NB4 (cell line): Measurements from ENCODE around the gene CDH23.

Source experiments
- DNase-seq: peaks from one replicate; pipeline ENCODE4 v3.0.0; 2010; ENCODE audit warnings: low read depth
- H3K4me3 ChIP-seq: one replicate; pipeline ENCODE4 v1.5.1; 2011; ENCODE audit warnings: mild to moderate bottlenecking, low read depth, low read length, moderate library complexity
- MYC ChIP-seq: IDR thresholded peaks from 2 replicates; pipeline ENCODE4 v1.6.1; 2011; ENCODE audit warnings: low read depth, low read length
- POLR2A ChIP-seq: IDR thresholded peaks from 2 replicates; pipeline ENCODE4 v1.6.1; 2011; ENCODE audit warnings: mild to moderate bottlenecking; ENCODE audit not compliant: insufficient read length; ENCODE audit errors: extremely low read depth
- TF ChIP-seq, protein P1 (sequence below): IDR thresholded peaks from one replicate; pipeline ENCODE4 v1.5.1; 2012; ENCODE audit warnings: low read depth, low read length
- TF ChIP-seq, protein P2 (sequence below): IDR thresholded peaks from 2 replicates; pipeline ENCODE4 v1.6.1; 2011; ENCODE audit warnings: low read depth, low read length

CDH23 gene

GRCh38 chr10:71564194-71564820, 167.6 kb downstream of the CDH23 start:
- DNase-seq = no peak

DNA sequence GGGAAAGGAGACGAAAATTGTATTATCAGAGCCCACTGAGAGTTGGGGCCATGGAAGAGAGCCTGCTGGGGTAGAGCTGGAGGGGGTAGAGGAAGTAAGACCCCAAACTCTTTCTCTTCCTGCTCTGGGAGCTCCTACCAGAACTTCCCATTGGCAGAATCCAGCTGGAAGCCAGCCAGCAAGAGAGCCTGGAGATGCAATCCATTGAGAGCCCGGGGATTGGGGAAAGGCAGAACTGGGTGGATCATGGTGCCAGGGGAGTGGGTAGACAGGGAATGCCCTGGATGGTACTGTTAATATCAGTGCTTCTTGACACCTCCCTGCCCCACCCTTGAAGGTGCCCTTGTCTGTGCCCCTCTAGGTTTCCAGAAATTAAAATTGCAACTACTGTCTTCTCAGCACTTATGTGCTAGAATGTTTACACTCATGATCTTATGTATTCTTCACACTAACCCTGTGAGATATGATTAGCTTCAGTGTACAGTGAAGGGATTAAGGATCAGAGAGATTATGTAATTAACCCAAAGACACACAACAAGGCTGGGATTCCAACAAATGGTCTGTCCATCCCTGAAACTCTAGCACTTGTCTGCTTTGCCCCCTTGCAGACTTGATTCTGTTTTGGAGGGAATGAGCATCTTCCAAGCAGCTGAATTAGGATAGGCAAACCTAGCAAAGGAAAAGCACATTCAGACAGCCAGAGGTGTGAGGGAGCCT, 168.7 kb downstream of the CDH23 start:
- TF ChIP-seq, protein P1, sequence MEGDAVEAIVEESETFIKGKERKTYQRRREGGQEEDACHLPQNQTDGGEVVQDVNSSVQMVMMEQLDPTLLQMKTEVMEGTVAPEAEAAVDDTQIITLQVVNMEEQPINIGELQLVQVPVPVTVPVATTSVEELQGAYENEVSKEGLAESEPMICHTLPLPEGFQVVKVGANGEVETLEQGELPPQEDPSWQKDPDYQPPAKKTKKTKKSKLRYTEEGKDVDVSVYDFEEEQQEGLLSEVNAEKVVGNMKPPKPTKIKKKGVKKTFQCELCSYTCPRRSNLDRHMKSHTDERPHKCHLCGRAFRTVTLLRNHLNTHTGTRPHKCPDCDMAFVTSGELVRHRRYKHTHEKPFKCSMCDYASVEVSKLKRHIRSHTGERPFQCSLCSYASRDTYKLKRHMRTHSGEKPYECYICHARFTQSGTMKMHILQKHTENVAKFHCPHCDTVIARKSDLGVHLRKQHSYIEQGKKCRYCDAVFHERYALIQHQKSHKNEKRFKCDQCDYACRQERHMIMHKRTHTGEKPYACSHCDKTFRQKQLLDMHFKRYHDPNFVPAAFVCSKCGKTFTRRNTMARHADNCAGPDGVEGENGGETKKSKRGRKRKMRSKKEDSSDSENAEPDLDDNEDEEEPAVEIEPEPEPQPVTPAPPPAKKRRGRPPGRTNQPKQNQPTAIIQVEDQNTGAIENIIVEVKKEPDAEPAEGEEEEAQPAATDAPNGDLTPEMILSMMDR = no peak
- TF ChIP-seq POLR2A = no peak
- no peak for TF ChIP-seq MYC
- TF ChIP-seq, protein P2, sequence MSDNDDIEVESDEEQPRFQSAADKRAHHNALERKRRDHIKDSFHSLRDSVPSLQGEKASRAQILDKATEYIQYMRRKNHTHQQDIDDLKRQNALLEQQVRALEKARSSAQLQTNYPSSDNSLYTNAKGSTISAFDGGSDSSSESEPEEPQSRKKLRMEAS = no peak
- no peak overlapping the region for H3K4me3 ChIP-seq
- no peak for DNase-seq

More at GRCh38 chr10:71564194-71564820, 167.6 kb downstream of the CDH23 start:
- TF ChIP-seq, protein P1 = no peak
- TF ChIP-seq MYC (no peak), POLR2A (no peak)
- TF ChIP-seq, protein P2 = no peak
- no peak overlapping the region for H3K4me3 ChIP-seq

DNA sequence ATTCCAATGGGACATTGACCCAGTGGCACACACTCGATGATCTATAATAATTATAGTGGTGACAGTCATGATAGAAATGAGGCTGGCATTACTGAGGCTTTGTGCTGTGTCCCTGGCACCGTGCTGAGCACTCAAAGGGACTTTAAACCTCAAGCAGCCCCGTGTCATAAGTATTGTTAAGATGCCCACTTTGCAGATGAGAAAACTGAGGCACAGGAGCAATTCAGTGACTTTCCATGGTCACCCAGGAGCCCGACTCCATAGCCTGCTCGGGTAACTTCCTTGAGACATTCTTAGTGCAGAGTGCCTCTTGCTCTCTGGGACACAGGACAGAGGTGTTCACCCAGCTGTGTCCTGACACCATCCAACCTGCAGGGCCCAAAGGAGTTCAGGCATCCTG, 170.3 kb downstream of the CDH23 start:
- H3K4me3 ChIP-seq = no peak overlapping the region
- DNase-seq = no peak
- TF ChIP-seq, protein P2 = no peak
- TF ChIP-seq, protein P1 = no peak
- no peak for TF ChIP-seq POLR2A

GRCh38 chr10:71568896-71569492, 172.3 kb downstream of the CDH23 start:
- no peak overlapping the region for H3K4me3 ChIP-seq
- no peak for DNase-seq
- TF ChIP-seq, protein P1 = no peak
- TF ChIP-seq, protein P2 = no peak
- no peak for TF ChIP-seq MYC
- TF ChIP-seq POLR2A = no peak

GRCh38 chr10:71569775-71570588, 173.3 kb downstream of the CDH23 start:
- H3K4me3 ChIP-seq = no peak overlapping the region
- no peak for TF ChIP-seq POLR2A
- TF ChIP-seq, protein P1 = peak; percentile 94
- peak; percentile 73 for DNase-seq
